Lower leg skin (tissue), 4 donors: ENCODE data around the gene PON2. TPM values are rescaled to one million over a fixed set of nuclear protein-coding genes. Genes with fewer than 3 reads are reported as not detected.
A peak's percentile ranks its signal among the peaks of the same experiment; 100 is the strongest.

Source experiments
- DNase-seq, 2 donors: peaks; one replicate each; pipeline ENCODE4 v3.0.0-alpha.2; 2019; ENCODE audit warnings: low spot score in 2 of 2
- H3K4me3 ChIP-seq: fragments of 200-600 bp; sonication (generic); 2 replicates; pipeline ENCODE4 v1.5.1; 2017; ENCODE audit warnings: mild to moderate bottlenecking, low read depth; ENCODE audit not compliant: poor library complexity, severe bottlenecking
- CTCF ChIP-seq, 3 donors: fragments of 450-650 bp; IDR thresholded peaks; one replicate each; pipeline ENCODE4 v1.5.1; 2016; ENCODE audit warnings: antibody characterized with exemption in 3 of 3, mild to moderate bottlenecking in 3 of 3, moderate library complexity in 2 of 3
- POLR2A ChIP-seq, 2 donors: fragments of 450-650 bp; IDR thresholded peaks; one replicate each; pipeline ENCODE4 v1.6.1; 2016 to 2017; ENCODE audit warnings: antibody characterized with exemption in 2 of 2, mild to moderate bottlenecking in 1 of 2, moderate library complexity in 1 of 2
- WGBS, 2 donors: methylation state at CpG; one replicate each; pipeline ENCODE4 v1.1.5; 2018; 5-methylcytosine and 5-hydroxymethylcytosine counted together
- intact Hi-C: fragments of 100-400 bp; cut with DNase I; formaldehyde crosslinking; loops from one replicate; pipeline ENCODE4 v1.15.0; 2023; ENCODE audit warnings: low total_unique reads
- total RNA-seq, 4 donors: library from RNA; depleted of rRNA; stranded (reverse); fragments of >200 nt; gene quantifications; one replicate each; pipeline ENCODE4 v1.1.0, GENCODE V29; 2016

Gene PON2
- total RNA-seq, 4 donors from 2014 or later: 77.7 to 101 (median 86.0) TPM

- 68 to 74% methylated on average over 3 of the region's 3 CpGs for WGBS, 2 donors
- no peak for DNase-seq
- TF ChIP-seq CTCF (IDR thresholded peaks at IDR 0.05): no peak
- TF ChIP-seq POLR2A (IDR thresholded peaks at IDR 0.05): no peak
- intact Hi-C loops: no loop called here
- H3K4me3 ChIP-seq: no peak overlapping the region
Measured at GRCh38 chr7:95397381-95397780, 37.4 kb downstream of the PON2 start.

GRCh38 chr7:95396136-95397032, 38.4 kb downstream of the PON2 start, which contains the start of gene PON3:
Gene PON3, minus strand, starts transcription at chr7:95396375. Its CDS starts 25 bp downstream, at chr7:95396350.
- no peak for TF ChIP-seq POLR2A (IDR thresholded peaks at IDR 0.05)
- no peak for TF ChIP-seq CTCF (IDR thresholded peaks at IDR 0.05)
- 7 to 10% methylated on average over 57 to 68 of the region's 68 CpGs for WGBS, 2 donors
- DNase-seq: no peak

GRCh38 chr7:95395755-95396135, 39.1 kb downstream of the PON2 start:
- intact Hi-C loops: no loop called here
- WGBS, 2 donors: 73 to 77% methylated on average over 11 of the region's 11 CpGs
- DNase-seq: no peak
- no peak overlapping the region for H3K4me3 ChIP-seq
- TF ChIP-seq CTCF (IDR thresholded peaks at IDR 0.05): no peak
- TF ChIP-seq POLR2A (IDR thresholded peaks at IDR 0.05): no peak

More at GRCh38 chr7:95396136-95397032, 38.4 kb downstream of the PON2 start, which contains the start of gene PON3:
- peak within 1 kb of the TSS; percentile 41 for H3K4me3 ChIP-seq
- intact Hi-C loops: no loop called here

GRCh38 chr7:95394370-95394769, 40.5 kb downstream of the PON2 start:
- intact Hi-C loops: no loop called here
- DNase-seq: no peak
- 85 to 87% methylated on average over 3 of the region's 3 CpGs for WGBS, 2 donors
- TF ChIP-seq POLR2A (IDR thresholded peaks at IDR 0.05) (no peak), CTCF (IDR thresholded peaks at IDR 0.05) (no peak)
- H3K4me3 ChIP-seq: no peak overlapping the region

GRCh38 chr7:95391761-95392160, 43.1 kb downstream of the PON2 start:
- no peak for TF ChIP-seq POLR2A (IDR thresholded peaks at IDR 0.05)
- TF ChIP-seq CTCF (IDR thresholded peaks at IDR 0.05): no peak

More at GRCh38 chr7:95391761-95392160, 43.1 kb downstream of the PON2 start:
- H3K4me3 ChIP-seq: no peak overlapping the region
- no peak for DNase-seq
- WGBS, 2 donors: 67 to 81% methylated on average over 2 of the region's 2 CpGs
- intact Hi-C loops: no loop called here
